C4-2B (cell line): Measurements from ENCODE around the gene PTRHD1.
"Not testable (repeated sequence)": the region's sequence is repeated elsewhere in the genome, so short reads cannot be mapped to it uniquely, and the experiment has no call there.

Experiments
- CTCF ChIP-seq: fragments of 450-650 bp; conservative IDR thresholded peaks from 2 replicates; pipeline ENCODE4 v1.5.1; 2017; ENCODE audit warnings: mild to moderate bottlenecking
- ZFX ChIP-seq: fragments of 450-650 bp; IDR thresholded peaks from 2 replicates; pipeline ENCODE4 v1.6.1; 2017

GRCh38 chr2:24800487-24800886, 7.3 kb upstream of the PTRHD1 start:
- not testable (repeated sequence) for TF ChIP-seq CTCF, ZFX
